Neural cell (in vitro differentiated cells): ENCODE measurements around the gene DYNLT4. TPM values are rescaled to one million over a fixed set of nuclear protein-coding genes. Genes with fewer than 3 reads are reported as not detected.

Source experiments
- H2AFZ ChIP-seq: fragments of 200-600, 300-800 bp; sonication (generic), shearing (Covaris generic); 2 replicates; pipeline ENCODE4 v1.6.0; 2014; ENCODE audit warnings: low read depth, mild to moderate bottlenecking, antibody characterized with exemption, low read length, moderate library complexity
- H3F3A ChIP-seq: fragments of 200-600 bp; shearing (Covaris generic); 2 replicates; pipeline ENCODE4 v1.6.1; 2016; ENCODE audit warnings: mild to moderate bottlenecking, moderate library complexity, mixed read lengths, antibody characterized with exemption, low read length; ENCODE audit not compliant: insufficient read depth, poor library complexity, severe bottlenecking
- H3K27ac ChIP-seq: fragments of 200-600, 300-800 bp; sonication (generic), shearing (Covaris generic); 2 replicates; pipeline ENCODE4 v1.5.1; 2014; ENCODE audit warnings: mild to moderate bottlenecking, low read length, moderate library complexity
- H3K27me3 ChIP-seq: fragments of 300-800, 200-600 bp; sonication (generic), shearing (Covaris generic); 2 replicates; pipeline ENCODE4 v1.6.0; 2014; ENCODE audit warnings: mild to moderate bottlenecking, low read depth, low read length, moderate library complexity; ENCODE audit not compliant: insufficient read depth
- H3K36me3 ChIP-seq: fragments of 300-800, 200-600 bp; sonication (generic), shearing (Covaris generic); 2 replicates; pipeline ENCODE4 v1.5.1; 2014; ENCODE audit warnings: mild to moderate bottlenecking, antibody characterized with exemption, low read length, moderate library complexity; ENCODE audit not compliant: insufficient read depth
- H3K4me2 ChIP-seq: fragments of 300-800, 200-600 bp; sonication (generic), shearing (Covaris generic); 2 replicates; pipeline ENCODE4 v1.6.0; 2014; ENCODE audit warnings: mild to moderate bottlenecking, low read length
- H3K4me3 ChIP-seq: fragments of 300-800, 200-600 bp; sonication (generic), shearing (Covaris generic); 2 replicates; pipeline ENCODE4 v1.5.1; 2014; ENCODE audit warnings: mild to moderate bottlenecking, low read length, moderate library complexity
- H3K79me2 ChIP-seq: fragments of 200-600 bp; shearing (Covaris generic); replicated peaks from 2 replicates; pipeline ENCODE4 v1.6.0; 2014; ENCODE audit warnings: mild to moderate bottlenecking, low read length, moderate library complexity; ENCODE audit not compliant: insufficient read depth
- H3K9ac ChIP-seq: fragments of 300-800, 200-600 bp; sonication (generic), shearing (Covaris generic); 2 replicates; pipeline ENCODE4 v1.6.1; 2016; ENCODE audit warnings: mild to moderate bottlenecking, low read length, mixed read lengths
- H3K9me2 ChIP-seq: fragments of 200-600 bp; shearing (Covaris generic); 2 replicates; pipeline ENCODE4 v1.6.1; 2016; ENCODE audit warnings: mild to moderate bottlenecking, low read length, mixed read lengths; ENCODE audit not compliant: insufficient read depth
- H3K9me3 ChIP-seq: fragments of 200-600, 300-800 bp; sonication (generic), shearing (Covaris generic); 2 replicates; pipeline ENCODE4 v1.6.1; 2016; ENCODE audit warnings: mild to moderate bottlenecking, mixed run types, low read length, moderate library complexity, mixed read lengths
- H4K20me1 ChIP-seq: fragments of 200-600 bp; shearing (Covaris generic); 2 replicates; pipeline ENCODE4 v1.6.1; 2016; ENCODE audit warnings: mild to moderate bottlenecking, mixed run types; ENCODE audit not compliant: insufficient read depth
- EP300 ChIP-seq: fragments of 450-650 bp; conservative IDR thresholded peaks from 2 replicates; pipeline ENCODE4 v1.6.1; 2014; ENCODE audit warnings: antibody characterized with exemption, mild to moderate bottlenecking, moderate library complexity; ENCODE audit not compliant: poor library complexity, severe bottlenecking
- EZH2 ChIP-seq: fragments of 200-600, 300-800 bp; shearing (Covaris generic), sonication (generic); IDR thresholded peaks from 2 replicates; pipeline ENCODE4 v1.6.1; 2014; ENCODE audit warnings: antibody characterized with exemption, low read length, borderline replicate concordance, mild to moderate bottlenecking; ENCODE audit not compliant: insufficient read depth, poor library complexity, severe bottlenecking
- MXI1 ChIP-seq: fragments of 450-650 bp; conservative IDR thresholded peaks from 2 replicates; pipeline ENCODE4 v1.6.1; 2014; ENCODE audit warnings: antibody characterized with exemption, mild to moderate bottlenecking; ENCODE audit not compliant: poor library complexity, severe bottlenecking
- POLR2AphosphoS5 ChIP-seq: IDR thresholded peaks from 2 replicates; pipeline ENCODE4 v1.6.1; 2012
- RAD21 ChIP-seq: fragments of 450-650 bp; conservative IDR thresholded peaks from 2 replicates; pipeline ENCODE4 v1.6.1; 2014; ENCODE audit warnings: antibody characterized with exemption, mild to moderate bottlenecking, moderate library complexity
- SMC3 ChIP-seq: fragments of 450-650 bp; conservative IDR thresholded peaks from 2 replicates; pipeline ENCODE4 v1.6.1; 2014; ENCODE audit warnings: antibody characterized with exemption, mild to moderate bottlenecking, moderate library complexity; ENCODE audit not compliant: poor library complexity
- TAF1 ChIP-seq: IDR thresholded peaks from 2 replicates; pipeline ENCODE4 v1.6.1; 2012; ENCODE audit warnings: low read depth
- polyA plus RNA-seq: library from polyadenylated mRNA; depleted of rRNA; stranded (reverse); fragments of >200 nt; gene quantifications from 2 replicates; pipeline ENCODE4 v1.2.3, GENCODE V29; 2014
- TF ChIP-seq, protein P1 (sequence below): IDR thresholded peaks from 2 replicates; pipeline ENCODE4 v1.6.1; 2012; ENCODE audit warnings: borderline replicate concordance
- TF ChIP-seq, protein P2 (sequence below): fragments of 450-650 bp; IDR thresholded peaks from 2 replicates; pipeline ENCODE4 v1.5.1; 2014; ENCODE audit warnings: antibody characterized with exemption, mild to moderate bottlenecking, moderate library complexity; ENCODE audit not compliant: poor library complexity, severe bottlenecking

DYNLT4 gene
- polyA plus RNA-seq, 1 donor from 2014 or later, result not detected

DNA sequence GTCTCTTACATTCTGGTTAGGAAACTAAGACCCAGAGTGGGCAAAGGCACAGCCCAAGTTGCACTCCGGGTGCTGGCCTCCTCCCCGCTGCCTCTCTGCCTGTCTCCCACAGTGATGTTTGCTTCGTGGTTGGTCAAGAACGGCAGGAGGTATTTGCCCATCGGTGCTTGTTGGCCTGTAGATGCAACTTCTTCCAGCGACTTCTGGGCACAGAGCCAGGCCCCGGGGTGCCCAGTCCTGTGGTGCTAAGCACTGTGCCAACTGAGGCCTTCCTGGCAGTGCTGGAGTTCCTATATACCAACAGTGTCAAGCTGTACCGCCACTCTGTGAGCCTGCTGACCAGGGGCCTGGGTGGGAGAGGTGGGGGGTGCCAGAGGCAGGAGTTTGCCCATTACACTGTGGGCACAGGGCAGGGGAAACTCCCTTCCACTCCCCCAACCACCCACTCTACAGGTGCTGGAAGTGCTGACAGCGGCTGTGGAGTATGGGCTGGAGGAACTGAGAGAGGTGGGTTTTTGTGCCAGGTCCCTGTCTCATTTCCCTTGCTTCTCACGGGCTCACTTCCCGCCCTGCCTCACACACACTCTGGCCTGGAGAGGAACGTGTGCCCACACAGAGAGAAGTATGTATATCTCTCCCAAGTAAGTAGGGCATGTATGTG is 3.1 kb upstream of the DYNLT4 start:
- Histone ChIP-seq H3K9me3 (no peaks in the 10 kb centered on the region), H3K9ac (no peak overlapping the region), H3K27me3 (no peaks in the 10 kb centered on the region), H4K20me1 (no peaks in the 10 kb centered on the region), H3K79me2 (no peaks in the 10 kb centered on the region), H3K4me3 (no peak overlapping the region), H3K9me2 (no peaks in the 10 kb centered on the region), H2AFZ (no peak overlapping the region), H3K4me2 (no peak overlapping the region), H3F3A (no peaks in the 10 kb centered on the region), H3K27ac (no peak overlapping the region), H3K36me3 (no peaks in the 10 kb centered on the region)
- TF ChIP-seq TAF1 (no peak), MXI1 (no peak), RAD21 (no peak), SMC3 (no peak), POLR2AphosphoS5 (no peak), EP300 (no peak), EZH2 (no peak)
- TF ChIP-seq, protein P1, sequence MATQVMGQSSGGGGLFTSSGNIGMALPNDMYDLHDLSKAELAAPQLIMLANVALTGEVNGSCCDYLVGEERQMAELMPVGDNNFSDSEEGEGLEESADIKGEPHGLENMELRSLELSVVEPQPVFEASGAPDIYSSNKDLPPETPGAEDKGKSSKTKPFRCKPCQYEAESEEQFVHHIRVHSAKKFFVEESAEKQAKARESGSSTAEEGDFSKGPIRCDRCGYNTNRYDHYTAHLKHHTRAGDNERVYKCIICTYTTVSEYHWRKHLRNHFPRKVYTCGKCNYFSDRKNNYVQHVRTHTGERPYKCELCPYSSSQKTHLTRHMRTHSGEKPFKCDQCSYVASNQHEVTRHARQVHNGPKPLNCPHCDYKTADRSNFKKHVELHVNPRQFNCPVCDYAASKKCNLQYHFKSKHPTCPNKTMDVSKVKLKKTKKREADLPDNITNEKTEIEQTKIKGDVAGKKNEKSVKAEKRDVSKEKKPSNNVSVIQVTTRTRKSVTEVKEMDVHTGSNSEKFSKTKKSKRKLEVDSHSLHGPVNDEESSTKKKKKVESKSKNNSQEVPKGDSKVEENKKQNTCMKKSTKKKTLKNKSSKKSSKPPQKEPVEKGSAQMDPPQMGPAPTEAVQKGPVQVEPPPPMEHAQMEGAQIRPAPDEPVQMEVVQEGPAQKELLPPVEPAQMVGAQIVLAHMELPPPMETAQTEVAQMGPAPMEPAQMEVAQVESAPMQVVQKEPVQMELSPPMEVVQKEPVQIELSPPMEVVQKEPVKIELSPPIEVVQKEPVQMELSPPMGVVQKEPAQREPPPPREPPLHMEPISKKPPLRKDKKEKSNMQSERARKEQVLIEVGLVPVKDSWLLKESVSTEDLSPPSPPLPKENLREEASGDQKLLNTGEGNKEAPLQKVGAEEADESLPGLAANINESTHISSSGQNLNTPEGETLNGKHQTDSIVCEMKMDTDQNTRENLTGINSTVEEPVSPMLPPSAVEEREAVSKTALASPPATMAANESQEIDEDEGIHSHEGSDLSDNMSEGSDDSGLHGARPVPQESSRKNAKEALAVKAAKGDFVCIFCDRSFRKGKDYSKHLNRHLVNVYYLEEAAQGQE, result no peak
- TF ChIP-seq, protein P2, sequence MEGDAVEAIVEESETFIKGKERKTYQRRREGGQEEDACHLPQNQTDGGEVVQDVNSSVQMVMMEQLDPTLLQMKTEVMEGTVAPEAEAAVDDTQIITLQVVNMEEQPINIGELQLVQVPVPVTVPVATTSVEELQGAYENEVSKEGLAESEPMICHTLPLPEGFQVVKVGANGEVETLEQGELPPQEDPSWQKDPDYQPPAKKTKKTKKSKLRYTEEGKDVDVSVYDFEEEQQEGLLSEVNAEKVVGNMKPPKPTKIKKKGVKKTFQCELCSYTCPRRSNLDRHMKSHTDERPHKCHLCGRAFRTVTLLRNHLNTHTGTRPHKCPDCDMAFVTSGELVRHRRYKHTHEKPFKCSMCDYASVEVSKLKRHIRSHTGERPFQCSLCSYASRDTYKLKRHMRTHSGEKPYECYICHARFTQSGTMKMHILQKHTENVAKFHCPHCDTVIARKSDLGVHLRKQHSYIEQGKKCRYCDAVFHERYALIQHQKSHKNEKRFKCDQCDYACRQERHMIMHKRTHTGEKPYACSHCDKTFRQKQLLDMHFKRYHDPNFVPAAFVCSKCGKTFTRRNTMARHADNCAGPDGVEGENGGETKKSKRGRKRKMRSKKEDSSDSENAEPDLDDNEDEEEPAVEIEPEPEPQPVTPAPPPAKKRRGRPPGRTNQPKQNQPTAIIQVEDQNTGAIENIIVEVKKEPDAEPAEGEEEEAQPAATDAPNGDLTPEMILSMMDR, result no peak

DNA sequence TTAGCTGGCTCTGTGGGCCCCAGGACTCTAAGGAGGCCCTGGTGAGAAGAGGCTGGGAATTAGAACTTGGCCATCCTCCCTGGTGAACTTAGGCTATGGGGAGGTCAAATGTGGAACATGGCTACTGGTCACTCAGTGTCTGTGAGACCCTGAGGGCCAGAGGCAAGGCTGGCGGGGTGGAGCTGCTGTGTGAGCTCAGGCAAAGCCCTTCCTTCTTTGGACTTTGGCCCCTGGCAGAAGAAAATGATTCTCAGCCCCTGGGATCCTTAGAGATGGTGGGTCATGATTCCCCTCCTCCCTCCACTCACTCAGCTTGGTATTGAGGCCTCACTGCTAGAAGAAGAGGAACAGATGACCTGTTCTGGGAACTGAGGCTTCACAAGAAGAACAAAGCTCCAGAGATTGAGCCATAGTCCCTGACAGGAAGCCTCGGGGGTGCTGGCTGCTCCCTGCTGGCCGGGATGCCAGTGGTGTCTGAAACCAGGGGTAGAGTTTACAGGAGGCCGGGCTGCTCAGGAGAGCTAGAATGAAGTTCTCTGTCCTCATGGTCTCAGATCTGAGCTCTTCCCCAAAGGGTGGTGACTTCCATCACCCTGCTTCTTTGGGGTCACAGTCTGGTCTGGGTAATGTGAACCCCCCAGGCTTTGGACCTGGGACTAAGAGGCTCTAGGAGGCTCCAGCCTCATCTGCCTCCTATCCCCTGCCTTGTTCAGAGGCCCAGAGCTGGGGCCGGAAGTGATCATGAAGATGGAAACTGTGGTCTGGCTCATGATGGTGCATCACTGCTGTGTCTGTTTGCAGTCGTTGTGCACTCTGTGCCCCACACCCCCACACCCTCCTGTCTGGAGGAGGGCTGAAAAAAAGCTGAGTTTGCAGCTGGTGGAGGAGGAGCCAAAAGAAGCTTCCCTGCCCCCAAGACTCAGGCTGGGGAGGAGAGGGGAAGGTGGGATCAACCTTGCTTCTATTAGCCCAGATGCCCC is 2.1 kb upstream of the DYNLT4 start:
- Histone ChIP-seq H3K9ac (no peak overlapping the region), H3K4me2 (no peak overlapping the region), H3K27ac (no peak overlapping the region), H3K9me2 (no peaks in the 10 kb centered on the region), H3K9me3 (no peaks in the 10 kb centered on the region), H3K36me3 (no peaks in the 10 kb centered on the region), H3K4me3 (no peak overlapping the region), H3F3A (no peaks in the 10 kb centered on the region), H3K79me2 (no peaks in the 10 kb centered on the region), H4K20me1 (no peaks in the 10 kb centered on the region), H3K27me3 (no peaks in the 10 kb centered on the region), H2AFZ (no peak overlapping the region)
- TF ChIP-seq, protein P1, result no peak
- TF ChIP-seq RAD21 (no peak), TAF1 (no peak), MXI1 (no peak)
